Measurements from ENCODE around the gene PI4KA. TPM values are rescaled to one million over a fixed set of nuclear protein-coding genes. Genes with fewer than 3 reads are reported as not detected.
"Not testable (repeated sequence)": the region's sequence is repeated elsewhere in the genome, so short reads cannot be mapped to it uniquely, and the experiment has no call there.

Gene PI4KA
- polyA plus RNA-seq, 1 of the 3 experiments (the other 2 are of a cell fraction): 30.0 TPM

DNA sequence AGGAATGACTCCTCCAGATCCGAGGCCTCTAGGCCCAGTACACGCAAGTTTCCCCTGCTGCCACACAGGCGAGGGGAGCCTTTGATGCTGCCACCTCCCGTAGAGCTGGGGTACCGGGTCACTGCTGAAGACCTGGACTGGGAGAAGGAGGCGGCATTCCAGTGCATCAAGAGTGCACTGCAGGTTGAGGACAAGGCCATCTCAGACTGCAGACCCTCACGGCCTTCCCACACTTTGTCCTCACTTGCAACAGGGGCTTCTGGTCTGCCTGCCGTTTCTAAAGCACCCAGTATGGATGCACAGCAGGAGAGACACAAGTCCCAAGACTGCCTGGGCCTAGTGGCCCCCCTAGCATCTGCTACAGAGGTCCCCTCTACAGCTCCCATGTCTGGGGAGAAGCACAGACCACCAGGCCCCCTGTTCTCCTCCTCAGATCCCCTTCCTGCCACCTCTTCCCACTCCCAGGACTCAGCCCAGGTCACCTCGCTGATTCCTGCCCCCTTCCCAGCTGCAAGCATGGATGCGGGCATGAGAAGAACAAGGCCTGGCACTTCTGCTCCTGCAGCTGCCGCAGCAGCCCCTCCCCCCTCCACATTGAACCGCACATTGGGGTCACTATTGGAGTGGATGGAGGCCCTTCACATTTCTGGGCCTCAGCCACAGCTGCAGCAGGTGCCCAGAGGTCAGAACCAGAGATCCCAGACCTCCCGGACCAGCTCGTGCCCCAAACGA lies 167.9 kb downstream of the PI4KA start:
- H4K20me1 ChIP-seq (ENCODE audit: insufficient read depth); POLR2A ChIA-PET; H3K4me2 ChIP-seq; H3K9me3 ChIP-seq; H3K4me3 ChIP-seq (ENCODE audit: low read depth in 2 of 2, low read length in 1 of 2); H3K27ac ChIP-seq (ENCODE audit: low read depth in 2 of 2, low read length in 1 of 2); H3K9ac ChIP-seq; H3K36me3 ChIP-seq (replicated peaks in 1 of 2; ENCODE audit: control insufficient read depth in 1 of 2, insufficient read depth in 2 of 2, low read length in 1 of 2); H3K4me1 ChIP-seq (ENCODE audit: control insufficient read depth in 1 of 2, insufficient read depth in 2 of 2, low read depth in 1 of 2, low read length in 1 of 2); H3K27me3 ChIP-seq (ENCODE audit: insufficient read depth); H2AFZ ChIP-seq (ENCODE audit: low read depth); DNase-seq; CTCF ChIA-PET; H3K79me2 ChIP-seq (ENCODE audit: insufficient read depth); H3K9me2 ChIP-seq; H3F3A ChIP-seq (replicated peaks; ENCODE audit: insufficient read depth): not testable (repeated sequence)
- 78% methylated on average over 8 of the region's 15 CpGs for WGBS (ENCODE audit: low lambda C conversion rate)

DNA sequence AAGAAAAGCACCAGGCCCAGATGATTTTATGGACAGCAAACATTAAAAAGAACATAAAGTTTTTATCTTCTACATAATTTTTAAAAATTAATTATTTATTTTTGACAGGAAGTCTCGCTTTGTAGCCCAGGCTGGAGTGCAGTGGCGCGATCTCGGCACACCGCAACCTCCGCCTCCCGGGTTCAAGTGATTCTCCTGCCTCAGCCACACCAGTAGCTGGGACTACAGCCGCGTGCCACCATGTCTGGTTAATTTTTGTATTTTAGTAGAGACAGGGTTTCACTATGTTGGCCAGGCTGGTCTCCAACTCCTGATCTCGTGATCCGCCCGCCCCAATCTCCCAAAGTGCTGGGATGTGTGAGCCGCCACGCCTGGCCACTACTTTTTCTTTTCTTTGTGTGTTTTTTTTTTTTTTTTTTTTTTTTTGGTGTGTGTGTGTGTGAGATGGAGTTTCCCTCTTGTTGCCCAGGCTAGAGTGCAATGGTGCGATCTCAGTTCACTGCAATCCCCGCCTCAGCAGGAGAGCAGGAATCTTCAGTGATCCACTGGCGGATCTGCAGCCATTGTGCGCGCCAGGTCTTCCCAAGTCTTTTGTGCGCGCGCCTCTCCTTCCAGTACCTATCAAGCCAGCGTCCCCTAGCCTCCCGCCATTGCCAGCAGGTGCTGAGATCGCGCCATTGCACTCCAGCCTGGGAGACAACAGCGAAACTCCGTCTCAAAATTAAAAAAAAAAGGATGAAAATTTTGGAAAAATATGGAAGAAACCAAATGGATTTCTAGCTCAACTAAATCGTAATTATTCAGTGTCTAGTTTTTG lies 171.0 kb downstream of the PI4KA start:
- H3K36me3 ChIP-seq (replicated peaks in 1 of 2; ENCODE audit: control insufficient read depth in 1 of 2, insufficient read depth in 2 of 2, low read length in 1 of 2); H3K9me2 ChIP-seq; H3K9me3 ChIP-seq; H4K20me1 ChIP-seq (ENCODE audit: insufficient read depth); H3K4me3 ChIP-seq (ENCODE audit: low read depth in 2 of 2, low read length in 1 of 2); H3K9ac ChIP-seq; H3F3A ChIP-seq (replicated peaks; ENCODE audit: insufficient read depth); H3K27me3 ChIP-seq (ENCODE audit: insufficient read depth); H3K79me2 ChIP-seq (ENCODE audit: insufficient read depth); H3K4me1 ChIP-seq (ENCODE audit: control insufficient read depth in 1 of 2, insufficient read depth in 2 of 2, low read depth in 1 of 2, low read length in 1 of 2); DNase-seq; H2AFZ ChIP-seq (ENCODE audit: low read depth); H3K27ac ChIP-seq (ENCODE audit: low read depth in 2 of 2, low read length in 1 of 2); H3K4me2 ChIP-seq; POLR2A ChIA-PET: not testable (repeated sequence)
- CTCF ChIA-PET: interaction anchor here (0.6 kb wide), 1 partner anchor 1923 kb away, joined by 3 read pairs; no protein-coding TSS in a partner anchor
- WGBS (ENCODE audit: low lambda C conversion rate): 93% methylated on average over 29 of the region's 29 CpGs

- WGBS (ENCODE audit: low lambda C conversion rate): 89% methylated on average over 8 of the region's 11 CpGs
- H3K9me3 ChIP-seq; H2AFZ ChIP-seq (ENCODE audit: low read depth); DNase-seq; H3K27ac ChIP-seq (ENCODE audit: low read depth in 2 of 2, low read length in 1 of 2); H3K4me3 ChIP-seq (ENCODE audit: low read depth in 2 of 2, low read length in 1 of 2); H3K36me3 ChIP-seq (replicated peaks in 1 of 2; ENCODE audit: control insufficient read depth in 1 of 2, insufficient read depth in 2 of 2, low read length in 1 of 2); H4K20me1 ChIP-seq (ENCODE audit: insufficient read depth); H3K79me2 ChIP-seq (ENCODE audit: insufficient read depth); CTCF ChIA-PET; H3K4me1 ChIP-seq (ENCODE audit: control insufficient read depth in 1 of 2, insufficient read depth in 2 of 2, low read depth in 1 of 2, low read length in 1 of 2); H3K9me2 ChIP-seq; H3K9ac ChIP-seq; H3F3A ChIP-seq (replicated peaks; ENCODE audit: insufficient read depth); H3K27me3 ChIP-seq (ENCODE audit: insufficient read depth); POLR2A ChIA-PET; H3K4me2 ChIP-seq: not testable (repeated sequence)
Measured at GRCh38 chr22:20685764-20686163, 172.8 kb downstream of the PI4KA start.

GRCh38 chr22:20678792-20679435 lies 179.7 kb downstream of the PI4KA start:
- CTCF ChIA-PET; H3K4me1 ChIP-seq (ENCODE audit: control insufficient read depth in 1 of 2, insufficient read depth in 2 of 2, low read depth in 1 of 2, low read length in 1 of 2); H3K9me3 ChIP-seq; H3K79me2 ChIP-seq (ENCODE audit: insufficient read depth); H3K4me3 ChIP-seq (ENCODE audit: low read depth in 2 of 2, low read length in 1 of 2); H3K9ac ChIP-seq; POLR2A ChIA-PET; H3K4me2 ChIP-seq; H3K27me3 ChIP-seq (ENCODE audit: insufficient read depth); H2AFZ ChIP-seq (ENCODE audit: low read depth); H3K9me2 ChIP-seq; H3K27ac ChIP-seq (ENCODE audit: low read depth in 2 of 2, low read length in 1 of 2); H4K20me1 ChIP-seq (ENCODE audit: insufficient read depth); DNase-seq; H3K36me3 ChIP-seq (replicated peaks in 1 of 2; ENCODE audit: control insufficient read depth in 1 of 2, insufficient read depth in 2 of 2, low read length in 1 of 2); H3F3A ChIP-seq (replicated peaks; ENCODE audit: insufficient read depth): not testable (repeated sequence)
- WGBS (ENCODE audit: low lambda C conversion rate): 54% methylated on average over 12 of the region's 13 CpGs

Data from SK-N-SH (cell line).